Keratinocyte (primary cell): Measurements from ENCODE around the gene CRTC3. TPM values are rescaled to one million over a fixed set of nuclear protein-coding genes. Genes with fewer than 3 reads are reported as not detected.
"Not testable (repeated sequence)": the region's sequence is repeated elsewhere in the genome, so short reads cannot be mapped to it uniquely, and the experiment has no call there.

ENCODE experiments used
- DNase-seq: peaks from one replicate; pipeline ENCODE4 v3.0.0-alpha.2; 2011; ENCODE audit warnings: low read depth, missing footprints, low spot score
- FAIRE-seq: peaks from 2 replicates; lab custom pipeline; 2011; peaks lifted over from hg19 to GRCh38; lab: Jason Lieb, UNC
- H2AFZ ChIP-seq: 2 replicates; pipeline ENCODE4 v1.6.0; 2012; ENCODE audit warnings: low read length, control low read depth, inconsistent platforms; ENCODE audit not compliant: control insufficient read depth
- H3K27ac ChIP-seq: 2 replicates; pipeline ENCODE4 v1.5.1; 2011; ENCODE audit warnings: low read length; ENCODE audit not compliant: control insufficient read depth, insufficient read depth
- H3K27me3 ChIP-seq: 3 replicates; pipeline ENCODE4 v1.6.0; 2011; ENCODE audit warnings: low read length; ENCODE audit not compliant: control insufficient read depth, insufficient read depth; ENCODE audit errors: extremely low read depth
- H3K36me3 ChIP-seq, 2 experiments: 2 replicates in 1 of 2; 3 replicates in 1 of 2; pipeline ENCODE4 v1.5.1; 2011; ENCODE audit warnings: low read length in 2 of 2, mild to moderate bottlenecking in 1 of 2; ENCODE audit not compliant: control insufficient read depth in 2 of 2, insufficient read depth in 2 of 2; ENCODE audit errors: extremely low read depth in 1 of 2
- H3K4me1 ChIP-seq: 3 replicates; pipeline ENCODE4 v1.5.1; 2011; ENCODE audit warnings: low read length; ENCODE audit not compliant: control insufficient read depth, insufficient read depth; ENCODE audit errors: extremely low read depth
- H3K4me2 ChIP-seq: 3 replicates; pipeline ENCODE4 v1.6.0; 2011; ENCODE audit warnings: low read depth, low read length; ENCODE audit not compliant: control insufficient read depth, insufficient read depth; ENCODE audit errors: extremely low read depth
- H3K4me3 ChIP-seq, 3 experiments: fragments of 200-600 bp in 1 of 3; sonication (generic) in 1 of 3; 2 replicates in 2 of 3; 3 replicates in 1 of 3; pipeline ENCODE4 v1.5.1; 2011 to 2016; ENCODE audit warnings: low read length in 3 of 3, mild to moderate bottlenecking in 3 of 3, control low read depth in 2 of 3, inconsistent platforms in 1 of 3, low read depth in 1 of 3, mixed read lengths in 1 of 3, mixed run types in 1 of 3, moderate library complexity in 1 of 3; ENCODE audit not compliant: control insufficient read depth in 2 of 3, insufficient read depth in 2 of 3; ENCODE audit errors: extremely low read depth in 1 of 3
- H3K79me2 ChIP-seq: 2 replicates; pipeline ENCODE4 v1.6.0; 2012; ENCODE audit warnings: low read length; ENCODE audit not compliant: control insufficient read depth, insufficient read depth
- H3K9ac ChIP-seq: 3 replicates; pipeline ENCODE4 v1.6.0; 2011; ENCODE audit warnings: low read length; ENCODE audit not compliant: control insufficient read depth, insufficient read depth; ENCODE audit errors: extremely low read depth
- H3K9me1 ChIP-seq: 3 replicates; pipeline ENCODE4 v1.6.0; 2011; ENCODE audit warnings: low read length; ENCODE audit not compliant: control insufficient read depth, insufficient read depth; ENCODE audit errors: extremely low read depth
- H3K9me3 ChIP-seq: 2 replicates; pipeline ENCODE4 v1.5.1; 2012; ENCODE audit warnings: low read depth, low read length; ENCODE audit not compliant: control insufficient read depth
- H4K20me1 ChIP-seq: 3 replicates; pipeline ENCODE4 v1.6.0; 2011; ENCODE audit warnings: low read length; ENCODE audit not compliant: control insufficient read depth, insufficient read depth; ENCODE audit errors: extremely low read depth
- CTCF ChIP-seq, 3 experiments: IDR thresholded peaks in 1 of 3; conservative IDR thresholded peaks in 1 of 3; optimal IDR thresholded peaks in 1 of 3; 2 replicates in 2 of 3; 3 replicates in 1 of 3; pipeline versions ENCODE3 to v1.5.1; 2011; ENCODE audit warnings: low read length in 3 of 3, mild to moderate bottlenecking in 3 of 3, moderate library complexity in 2 of 3, control low read depth in 1 of 3, inconsistent platforms in 1 of 3; ENCODE audit not compliant: insufficient read depth in 2 of 3; ENCODE audit errors: extremely low read depth in 1 of 3
- EZH2 ChIP-seq: IDR thresholded peaks from one replicate; pipeline ENCODE4 v1.6.1; 2012; ENCODE audit warnings: inconsistent platforms, mild to moderate bottlenecking, low read length, moderate library complexity
- dilution Hi-C: fragments of 300-500 bp; cut with MboI; formaldehyde crosslinking; loops from one replicate; pipeline ENCODE4 v1.7.0; 2020; ENCODE audit warnings: low sequenced_read_pairs; ENCODE audit not compliant: extremely low pct_ligation_motif_present
- polyA plus RNA-seq, 5 experiments: library from polyadenylated mRNA; depleted of rRNA in 3 of 5; stranded (reverse) in 3 of 5; stranded (forward) in 1 of 5; unstranded in 1 of 5; fragments of >200 nt; gene quantifications; 1 replicate in 1 of 5; 2 replicates in 3 of 5; 3 replicates in 1 of 5; pipeline versions ENCODE4 v1.2.1 to v1.2.3, GENCODE V29; 2011 to 2012; ENCODE audit warnings: missing spikeins in 2 of 5, low read depth in 1 of 5, low replicate concordance in 1 of 5

The CRTC3 gene
- polyA plus RNA-seq, 1 donor (not counting 4 experiments of a cell fraction or from before 2014, with no cell fraction given): 11.9 TPM

- H3K4me2 ChIP-seq, H3K4me3 ChIP-seq: not testable (repeated sequence)
These were observed 140.9 kb downstream of the CRTC3 start for GRCh38 chr15:90670631-90671030.

GRCh38 chr15:90671216-90671615 is 141.5 kb downstream of the CRTC3 start:
- dilution Hi-C loops: no loop called here

More at GRCh38 chr15:90670631-90671030, 140.9 kb downstream of the CRTC3 start:
- DNase-seq, H3K36me3 ChIP-seq, H3K27me3 ChIP-seq, H3K9ac ChIP-seq, H3K9me3 ChIP-seq, dilution Hi-C loops, H4K20me1 ChIP-seq, H3K9me1 ChIP-seq, H3K27ac ChIP-seq, H3K79me2 ChIP-seq, FAIRE-seq, H2AFZ ChIP-seq: not testable (repeated sequence)
- H3K4me1 ChIP-seq: peaks cover 15% of the 10 kb centered on the region

GRCh38 chr15:90673357-90673756 is 143.6 kb downstream of the CRTC3 start:
- H4K20me1 ChIP-seq, H3K4me2 ChIP-seq, dilution Hi-C loops, H3K4me3 ChIP-seq, H3K4me1 ChIP-seq, H3K9me1 ChIP-seq, H3K79me2 ChIP-seq, H3K27ac ChIP-seq, H3K36me3 ChIP-seq, H3K27me3 ChIP-seq, DNase-seq, H3K9ac ChIP-seq, H3K9me3 ChIP-seq, H2AFZ ChIP-seq, FAIRE-seq: not testable (repeated sequence)

More at GRCh38 chr15:90671216-90671615, 141.5 kb downstream of the CRTC3 start:
- Histone ChIP-seq H4K20me1 (no peaks in the 10 kb centered on the region), H3K9me3 (no peaks in the 10 kb centered on the region), H3K9ac (no peak overlapping the region), H3K4me3 (no peak overlapping the region), H3K27ac (no peak overlapping the region), H3K4me1 (peaks cover 13% of the 10 kb centered on the region), H2AFZ (no peak overlapping the region), H3K36me3 (no peaks in the 10 kb centered on the region), H3K27me3 (peaks cover 3% of the 10 kb centered on the region), H3K79me2 (no peaks in the 10 kb centered on the region), H3K4me2 (no peak overlapping the region), H3K9me1 (no peaks in the 10 kb centered on the region)
- DNase-seq (no peak), FAIRE-seq (no peak)
- TF ChIP-seq CTCF (optimal IDR thresholded peaks at IDR 0.05 in 1 of 3, IDR thresholded peaks at IDR 0.05 in 1 of 3, conservative IDR thresholded peaks at IDR 0.05 in 1 of 3; ENCODE audit: extremely low read depth in 1 of 3, insufficient read depth in 2 of 3, low read length in 3 of 3) (no peak), EZH2 (no peak)
